Measurements from ENCODE around the gene USP36.

Gene USP36

GRCh38 chr17:78819806-78820792 is 20.5 kb downstream of the USP36 start:
- H3K4me3 ChIP-seq (ENCODE audit: low read length): no peak overlapping the region
- no peak for TF ChIP-seq ZNF274 (IDR thresholded peaks at IDR 0.05; ENCODE audit: low read depth, low read length)

DNA sequence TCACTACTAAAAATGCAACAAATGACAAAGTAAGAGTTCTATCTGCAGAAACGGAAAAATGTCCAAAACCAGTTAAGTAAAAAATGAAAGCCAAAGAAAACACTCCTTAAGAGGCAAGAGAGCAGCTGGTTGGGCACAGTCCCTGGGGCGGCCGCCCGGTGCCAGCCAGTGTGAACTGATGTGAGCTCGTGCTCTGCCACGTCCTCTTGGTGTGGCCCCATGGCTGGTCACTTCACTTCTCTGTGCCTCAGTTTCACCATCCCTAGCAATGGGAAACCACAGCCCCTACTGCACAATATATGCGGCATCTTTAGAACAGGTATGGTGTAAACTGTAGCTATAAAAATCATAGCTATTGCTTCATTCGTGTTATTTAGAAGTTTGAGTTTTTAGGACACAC is 21.2 kb downstream of the USP36 start:
- no peak overlapping the region for H3K4me3 ChIP-seq (ENCODE audit: low read length)
- TF ChIP-seq ZNF274 (IDR thresholded peaks at IDR 0.05; ENCODE audit: low read depth, low read length): no peak

DNA sequence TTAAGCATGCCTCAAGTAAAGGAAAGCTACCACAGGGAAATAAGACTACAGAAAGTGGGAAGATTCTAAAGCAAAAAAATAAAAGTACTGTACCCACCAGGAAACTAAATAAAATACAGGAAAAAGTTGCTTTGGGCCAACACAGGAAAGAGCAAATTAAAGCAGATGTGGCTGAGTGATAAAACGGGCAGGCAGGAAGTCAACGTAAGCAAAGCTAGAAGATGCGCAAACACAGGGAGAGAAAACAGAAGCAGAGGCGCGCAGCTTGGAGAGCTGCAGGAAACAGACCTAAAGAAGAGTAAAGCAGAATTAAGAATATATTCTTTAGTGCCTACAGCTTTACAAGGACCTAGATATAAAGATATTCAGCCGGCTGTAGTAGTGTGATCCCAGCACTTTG is 21.7 kb downstream of the USP36 start:
- H3K4me3 ChIP-seq (ENCODE audit: low read length): no peak overlapping the region
- TF ChIP-seq ZNF274 (IDR thresholded peaks at IDR 0.05; ENCODE audit: low read depth, low read length): no peak

GRCh38 chr17:78818152-78818846 is 22.3 kb downstream of the USP36 start:
- no peak for TF ChIP-seq ZNF274 (IDR thresholded peaks at IDR 0.05; ENCODE audit: low read depth, low read length)
- H3K4me3 ChIP-seq (ENCODE audit: low read length): no peak overlapping the region

DNA sequence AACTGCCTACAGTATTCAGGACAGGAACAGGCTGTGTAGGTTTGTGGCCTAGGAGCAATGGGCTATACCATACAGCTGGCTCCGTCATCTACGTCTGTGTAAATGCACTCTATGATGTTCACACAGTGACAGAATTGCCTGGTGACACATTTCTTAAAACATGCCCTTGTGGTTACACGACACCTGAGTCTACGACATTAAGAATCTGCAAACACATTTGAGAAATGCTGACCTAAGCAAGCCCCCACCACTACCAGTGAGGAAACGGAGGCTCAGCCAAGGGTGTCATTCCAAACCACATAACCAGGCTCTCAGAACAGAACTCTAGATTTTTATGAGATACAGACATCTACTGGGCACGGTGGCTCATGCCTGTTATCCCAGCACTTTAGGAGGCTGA is 23.5 kb downstream of the USP36 start:
- no peak overlapping the region for H3K4me3 ChIP-seq (ENCODE audit: low read length)
- TF ChIP-seq ZNF274 (IDR thresholded peaks at IDR 0.05; ENCODE audit: low read depth, low read length): no peak

- H3K4me3 ChIP-seq (ENCODE audit: low read length): no peak overlapping the region
- no peak for TF ChIP-seq ZNF274 (IDR thresholded peaks at IDR 0.05; ENCODE audit: low read depth, low read length)
Measured at GRCh38 chr17:78815696-78816095, 24.9 kb downstream of the USP36 start.

GRCh38 chr17:78812855-78813254 is 27.8 kb downstream of the USP36 start:
- TF ChIP-seq ZNF274 (IDR thresholded peaks at IDR 0.05; ENCODE audit: low read depth, low read length): no peak
- H3K4me3 ChIP-seq (ENCODE audit: low read length): no peak overlapping the region

DNA sequence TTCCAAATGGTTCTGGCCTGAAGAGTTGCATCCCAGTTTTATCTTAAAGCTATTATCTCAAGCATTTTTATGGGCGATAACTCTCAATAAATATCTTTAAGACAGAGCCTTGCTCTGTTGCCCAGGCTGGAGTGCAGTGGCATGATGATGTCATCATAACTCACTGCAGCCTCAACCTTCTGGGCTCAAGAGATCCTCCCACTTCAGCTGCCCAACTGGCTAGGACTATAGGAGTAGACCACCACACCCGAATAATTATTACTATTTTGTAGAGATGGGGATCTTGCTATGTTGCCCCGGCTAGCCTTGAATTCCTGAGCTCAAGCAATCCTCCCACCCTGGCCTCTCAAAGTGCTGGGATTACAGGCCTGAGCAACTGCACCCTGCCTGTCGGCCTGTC is 32.5 kb downstream of the USP36 start:
- TF ChIP-seq ZNF274 (IDR thresholded peaks at IDR 0.05; ENCODE audit: low read depth, low read length): no peak
- no peak overlapping the region for H3K4me3 ChIP-seq (ENCODE audit: low read length)

GRCh38 chr17:78806451-78806850 is 34.2 kb downstream of the USP36 start:
- no peak for TF ChIP-seq ZNF274 (IDR thresholded peaks at IDR 0.05; ENCODE audit: low read depth, low read length)

DNA sequence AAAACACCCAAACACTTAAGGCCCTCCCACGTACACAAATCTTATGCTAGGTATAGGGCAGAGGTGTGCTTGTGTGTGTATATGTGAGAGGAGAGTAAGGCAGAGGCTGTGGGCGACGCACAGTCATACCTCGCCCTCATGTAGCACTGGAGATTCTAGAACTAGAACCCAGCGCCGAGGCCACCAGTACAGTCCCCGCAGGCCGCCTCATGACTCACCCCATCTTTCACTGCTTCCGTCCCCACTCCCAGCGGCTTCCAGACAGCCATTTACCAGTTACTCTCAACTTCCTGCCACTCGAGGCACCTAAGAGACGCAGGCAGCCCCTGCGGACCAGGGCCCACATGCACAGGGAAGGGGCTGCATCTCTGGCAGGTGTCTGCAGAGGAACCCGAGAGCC is 35.3 kb downstream of the USP36 start:
- H3K4me3 ChIP-seq (ENCODE audit: low read length): no peak overlapping the region
- TF ChIP-seq ZNF274 (IDR thresholded peaks at IDR 0.05; ENCODE audit: low read depth, low read length): no peak

More at GRCh38 chr17:78806451-78806850, 34.2 kb downstream of the USP36 start:
- H3K4me3 ChIP-seq (ENCODE audit: low read length): no peak overlapping the region

DNA sequence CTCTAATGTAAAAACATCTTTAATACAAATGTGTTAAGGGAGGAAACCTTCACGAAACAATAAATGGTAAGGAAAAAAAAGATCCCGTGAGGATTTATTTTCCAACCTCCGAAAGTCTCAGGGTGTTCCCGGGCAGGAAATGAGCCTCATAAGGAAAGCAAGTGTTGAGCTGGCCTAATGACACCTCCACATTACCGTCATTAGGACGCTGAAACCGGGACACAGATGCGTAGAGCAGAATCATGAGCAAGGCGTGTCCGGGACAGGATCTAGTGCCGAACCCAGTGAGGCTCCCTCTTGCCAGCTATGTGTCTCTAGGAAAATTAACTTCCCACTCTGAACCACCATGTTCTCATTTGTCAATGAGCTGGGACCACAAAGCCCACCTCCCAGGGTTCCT is 35.8 kb downstream of the USP36 start:
- no peak for TF ChIP-seq ZNF274 (IDR thresholded peaks at IDR 0.05; ENCODE audit: low read depth, low read length)
- no peak overlapping the region for H3K4me3 ChIP-seq (ENCODE audit: low read length)

GRCh38 chr17:78803186-78803845 is 37.3 kb downstream of the USP36 start:
- TF ChIP-seq ZNF274 (IDR thresholded peaks at IDR 0.05; ENCODE audit: low read depth, low read length): no peak
- no peak overlapping the region for H3K4me3 ChIP-seq (ENCODE audit: low read length)

GRCh38 chr17:78802459-78802858 is 38.2 kb downstream of the USP36 start:
- no peak for TF ChIP-seq ZNF274 (IDR thresholded peaks at IDR 0.05; ENCODE audit: low read depth, low read length)
- no peak overlapping the region for H3K4me3 ChIP-seq (ENCODE audit: low read length)

GRCh38 chr17:78802008-78802407 is 38.6 kb downstream of the USP36 start:
- H3K4me3 ChIP-seq (ENCODE audit: low read length): no peak overlapping the region
- TF ChIP-seq ZNF274 (IDR thresholded peaks at IDR 0.05; ENCODE audit: low read depth, low read length): no peak
